ENCODE data around the gene ARSA.
A peak's percentile ranks its signal among the peaks of the same experiment; 100 is the strongest.
"Not testable (repeated sequence)": the region's sequence is repeated elsewhere in the genome, so short reads cannot be mapped to it uniquely, and the experiment has no call there.

ARSA gene

DNA sequence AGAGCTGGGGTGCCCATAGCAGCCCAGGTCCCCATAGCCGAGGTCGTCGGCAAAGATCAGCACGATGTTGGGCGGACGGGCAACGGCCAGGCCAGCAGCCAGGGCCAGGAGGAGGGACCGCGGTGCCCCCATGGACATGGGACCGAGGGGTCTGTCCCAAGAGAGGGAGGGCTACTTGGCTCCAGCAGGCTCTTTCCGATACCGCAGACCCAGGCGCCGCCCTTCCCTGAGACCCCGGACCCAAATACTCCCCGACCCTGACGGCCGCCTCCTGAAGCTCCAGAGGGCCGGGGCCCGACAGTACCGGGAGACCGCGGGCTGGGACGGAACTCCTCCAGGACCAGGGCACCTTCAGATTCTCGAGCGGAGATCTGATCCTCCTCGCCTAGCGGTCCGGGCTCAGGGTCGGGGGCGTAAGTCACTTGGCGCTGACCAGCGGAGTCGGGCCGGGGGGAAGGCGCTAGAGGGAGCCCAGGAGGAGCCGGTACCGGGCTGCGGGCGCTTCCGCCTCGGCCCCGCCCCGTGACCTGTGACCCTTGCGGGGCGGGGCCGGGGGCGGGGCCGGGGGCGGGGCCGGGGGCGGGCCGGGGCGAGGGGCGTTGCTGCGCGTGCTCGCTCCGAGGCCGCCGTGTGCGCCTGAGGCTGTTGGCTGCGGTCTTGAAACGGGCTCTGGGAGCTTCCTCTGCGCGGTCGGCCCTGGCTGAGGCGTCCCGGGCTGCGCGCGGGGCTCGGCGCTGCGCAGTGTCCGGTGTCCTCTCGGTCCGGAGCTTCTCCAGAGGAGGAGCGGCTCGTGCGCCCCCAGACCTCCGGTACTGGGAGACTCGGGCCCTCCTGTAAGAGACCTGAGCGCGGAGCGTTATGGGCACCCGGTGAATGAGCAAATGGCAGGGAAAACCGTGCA lies at the start of gene ARSA:
Gene ARSA (minus strand): TSS at position 511 of the 901 bp plus-strand sequence. CDS start 373 bp downstream, at position 138.
- DNase-seq = no peak

GRCh38 chr22:50676661-50677492 lies 48.9 kb upstream of the ARSA start:
- DNase-seq = no peak

GRCh38 chr22:50676180-50676636 lies 48.3 kb upstream of the ARSA start:
- DNase-seq = no peak

DNA sequence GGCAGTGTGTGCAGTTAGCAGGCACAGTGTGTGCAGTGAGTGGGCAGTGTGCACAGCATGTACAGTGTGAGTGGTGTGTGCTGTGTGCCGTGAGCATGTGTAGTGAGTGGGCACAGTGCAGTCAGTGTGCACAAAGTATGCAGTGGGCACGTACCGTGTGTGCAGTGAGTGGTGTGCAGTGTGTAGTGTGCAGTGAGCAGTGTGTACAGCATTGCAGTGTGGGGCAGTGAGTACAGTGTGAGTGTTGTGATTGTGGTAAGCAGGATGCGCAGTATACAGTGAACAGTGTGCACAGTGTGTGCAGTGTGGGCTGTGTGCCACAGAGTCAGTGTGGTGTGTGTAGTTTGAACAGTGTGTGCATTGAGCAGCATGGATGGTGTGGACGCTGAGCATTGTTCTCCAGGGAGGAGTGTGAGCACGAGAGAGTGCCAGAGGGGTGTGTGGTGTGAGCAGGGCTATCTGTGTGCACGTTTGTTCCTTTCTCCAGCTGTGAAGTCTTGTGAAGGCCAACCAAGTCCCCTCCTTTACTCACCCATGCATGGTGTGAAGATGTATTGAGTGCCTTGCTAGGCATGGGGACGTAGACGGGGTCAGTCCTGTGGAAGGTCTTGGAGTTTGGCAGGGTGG lies 47.7 kb upstream of the ARSA start:
- DNase-seq = no peak

- DNase-seq = peak in 1 of 2 experiments; percentile 6
These were observed 46.9 kb upstream of the ARSA start for GRCh38 chr22:50674606-50675552.

DNA sequence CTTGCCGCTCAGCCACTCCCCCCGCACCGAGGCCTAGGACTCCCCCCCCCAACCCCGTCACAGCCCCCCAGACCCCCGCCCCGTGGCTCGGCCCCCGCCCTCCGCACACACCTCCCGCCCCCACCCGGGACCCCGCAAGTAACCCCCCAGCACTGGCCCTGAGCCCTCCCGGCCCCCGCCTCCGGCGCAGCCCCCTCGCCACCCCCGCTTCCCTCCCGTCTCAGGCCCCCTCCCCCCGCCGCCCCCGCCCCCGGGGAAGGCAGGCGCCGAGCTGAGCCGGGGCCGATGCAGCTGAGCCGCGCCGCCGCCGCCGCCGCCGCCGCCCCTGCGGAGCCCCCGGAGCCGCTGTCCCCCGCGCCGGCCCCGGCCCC lies 46.2 kb upstream of the ARSA start:
- no peak for DNase-seq

DNA sequence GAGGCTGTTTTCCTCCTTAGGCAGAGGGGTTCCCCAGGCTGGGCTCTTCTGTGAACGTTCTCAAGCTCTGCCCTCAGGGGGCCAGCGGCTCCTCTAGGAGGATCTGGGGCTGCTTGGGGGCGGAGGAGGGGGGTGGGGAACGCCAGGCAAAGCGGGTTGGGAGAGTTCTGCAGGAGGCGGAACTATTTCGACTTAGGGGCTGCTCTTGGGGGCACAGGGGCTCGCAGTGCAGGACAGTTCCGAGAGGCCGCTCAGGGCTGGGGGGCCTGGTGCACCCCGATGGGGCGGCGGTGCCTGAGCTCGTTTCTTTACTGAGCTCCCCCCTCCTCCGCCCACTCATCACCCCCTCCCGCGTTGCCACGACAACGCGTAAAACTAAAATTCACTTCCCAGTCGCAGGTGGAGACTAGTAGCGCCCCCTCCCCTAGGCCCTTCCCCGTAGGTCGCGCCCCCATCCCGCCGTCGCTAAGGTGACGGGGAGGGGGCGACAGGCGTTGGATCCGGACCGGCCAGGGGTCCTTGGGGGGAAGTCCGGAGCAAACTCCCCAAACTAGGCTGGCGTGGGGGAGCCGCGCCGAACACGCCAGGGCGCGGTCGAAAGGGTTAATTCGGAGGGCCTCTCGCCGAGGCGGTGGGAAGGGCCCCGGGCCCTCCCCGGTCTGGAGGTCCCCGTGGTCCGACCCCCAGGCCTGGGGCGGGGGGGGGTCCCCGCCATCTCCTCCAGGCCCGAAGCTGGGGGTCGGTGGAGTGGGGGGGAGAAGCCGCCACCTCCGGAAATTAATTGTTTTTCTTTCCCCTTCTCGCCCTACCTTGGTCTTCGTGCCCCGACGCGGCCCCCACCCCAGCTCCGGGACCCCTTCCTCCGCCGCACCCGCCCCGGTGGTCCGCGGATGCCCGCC lies 45.5 kb upstream of the ARSA start:
- no peak for DNase-seq

GRCh38 chr22:50672471-50673230 lies 44.7 kb upstream of the ARSA start, which contains the start of gene SHANK3:
Gene SHANK3, plus strand, starts transcription at chr22:50672823.
- no peak for DNase-seq

- no peak for DNase-seq
These were observed 44.1 kb upstream of the ARSA start for GRCh38 chr22:50672041-50672440.

GRCh38 chr22:50671641-50672040 lies 43.7 kb upstream of the ARSA start:
- no peak for DNase-seq

DNA sequence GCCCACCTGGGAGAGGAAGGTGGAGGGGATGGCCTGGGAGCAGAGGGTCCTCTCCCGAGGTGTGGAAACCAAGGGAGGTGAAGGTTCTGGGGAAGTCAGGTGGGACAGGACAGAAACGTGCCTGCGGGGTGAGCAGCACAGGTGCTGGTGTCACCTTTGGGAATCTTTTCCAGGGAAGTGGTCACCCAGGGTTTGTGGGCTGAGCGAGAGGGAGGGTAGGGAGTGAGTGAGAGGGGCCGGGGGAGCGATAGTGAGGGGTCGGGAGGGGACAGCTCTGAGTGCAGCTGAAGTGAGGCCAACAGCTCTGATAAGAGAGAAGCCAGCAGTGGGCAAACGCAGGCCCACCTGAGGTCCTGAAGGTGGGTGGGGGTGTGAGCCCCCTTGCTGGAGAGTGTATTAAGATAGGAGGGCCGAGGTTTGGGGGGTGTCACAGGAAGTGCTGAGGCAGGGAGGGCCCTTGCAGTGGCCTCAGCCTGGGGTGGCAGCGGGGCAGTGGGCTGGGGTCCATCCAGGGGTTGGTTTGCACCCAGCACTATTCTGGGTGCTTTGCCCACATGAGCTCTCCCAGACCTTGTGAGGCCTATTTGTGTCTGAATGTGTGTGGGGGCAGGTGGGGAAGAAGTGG lies 43.1 kb upstream of the ARSA start:
- DNase-seq = no peak

DNA sequence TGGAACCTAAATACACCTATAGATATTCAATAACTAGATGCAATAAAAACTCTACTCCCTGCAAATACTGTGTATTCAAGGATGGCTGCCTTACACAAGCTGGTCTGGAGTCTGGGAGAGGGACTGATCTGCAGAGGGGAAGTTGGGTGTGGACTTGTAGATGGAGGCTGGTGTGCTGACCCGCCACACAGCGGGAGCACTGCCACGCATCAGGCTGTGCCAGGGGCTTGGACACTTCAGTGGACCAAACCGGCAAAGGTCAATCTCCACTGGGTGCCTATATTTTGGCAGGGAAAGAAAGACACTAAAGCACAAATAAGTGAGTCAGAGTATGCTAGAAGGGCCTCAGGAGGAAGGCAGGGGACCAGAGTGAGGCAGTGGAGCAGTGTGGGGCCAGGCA lies 42.6 kb upstream of the ARSA start:
- DNase-seq = no peak

- DNase-seq = no peak
These were observed 37.8 kb upstream of the ARSA start for GRCh38 chr22:50665738-50666137.

DNA sequence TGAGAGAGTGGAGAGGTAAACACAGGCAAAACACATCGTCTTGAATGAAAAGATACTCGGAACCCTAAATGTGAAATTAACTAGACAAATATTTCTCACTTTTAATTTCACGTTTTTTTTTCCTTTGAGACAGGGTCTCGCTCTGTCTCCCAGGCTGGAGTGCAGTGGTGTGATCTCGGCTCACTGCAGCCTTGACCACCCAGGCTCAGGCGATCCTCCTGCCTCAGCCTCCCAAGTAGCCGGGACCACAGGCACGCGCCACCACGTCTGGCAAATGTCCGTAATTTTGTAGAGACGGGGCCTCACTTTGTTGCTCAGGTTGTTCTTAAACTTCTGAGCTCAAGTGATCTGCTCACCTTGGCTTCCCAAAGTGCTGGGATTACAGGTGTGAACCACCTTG lies 37.3 kb upstream of the ARSA start:
- DNase-seq = no peak

- no peak for DNase-seq
These were observed 32.4 kb upstream of the ARSA start for GRCh38 chr22:50660306-50660705.

DNA sequence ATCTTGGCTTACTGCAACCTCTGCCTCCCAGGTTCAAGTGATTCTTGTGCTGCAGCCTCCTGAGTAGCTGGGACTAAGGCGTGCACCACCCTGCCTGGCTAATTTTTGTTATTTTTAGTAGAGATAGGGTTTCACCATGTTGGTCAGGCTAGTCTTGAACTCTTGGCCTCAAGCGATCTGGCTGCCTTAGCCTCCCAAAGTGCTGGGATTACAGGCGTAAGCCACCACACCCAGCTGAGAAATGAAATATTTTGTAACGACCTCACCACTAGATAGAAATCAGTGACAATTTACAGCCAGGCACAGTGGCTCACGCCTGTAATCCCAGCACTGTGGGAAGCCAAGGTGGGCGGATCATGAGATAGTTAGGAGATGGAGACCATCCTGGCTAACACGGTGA lies 31.8 kb upstream of the ARSA start:
- DNase-seq = not testable (repeated sequence)

GRCh38 chr22:50657925-50658324 lies 30.0 kb upstream of the ARSA start:
- DNase-seq = no peak

- DNase-seq = no peak
These were observed 28.4 kb upstream of the ARSA start for GRCh38 chr22:50656122-50657070.
